Breast epithelium (tissue), 4 donors: Measurements from ENCODE around the gene CDKL1. TPM values are rescaled to one million over a fixed set of nuclear protein-coding genes. Genes with fewer than 3 reads are reported as not detected.
A peak's percentile ranks its signal among the peaks of the same experiment; 100 is the strongest.

Experiments used
- DNase-seq, 2 donors: peaks; one replicate each; pipeline ENCODE4 v3.0.0-alpha.2; 2019; ENCODE audit warnings: low spot score in 2 of 2
- H3K27ac ChIP-seq, 2 donors: fragments of 200-600 bp; sonication (generic) in 1 of 2; one replicate each; pipeline ENCODE4 v1.5.1; 2016 to 2019; ENCODE audit warnings: mild to moderate bottlenecking in 1 of 2
- H3K27me3 ChIP-seq, 2 donors: fragments of 200-600 bp; sonication (generic) in 1 of 2; one replicate each; pipeline versions ENCODE4 v1.5.1 to v1.6.0; 2017 to 2019; ENCODE audit warnings: control low read depth in 1 of 2, mild to moderate bottlenecking in 1 of 2
- H3K36me3 ChIP-seq: fragments of 200-600 bp; one replicate; pipeline ENCODE4 v1.5.1; 2019
- H3K4me1 ChIP-seq, 2 donors: fragments of 200-600 bp; sonication (generic); one replicate each; pipeline ENCODE4 v1.5.1; 2016 to 2019; ENCODE audit warnings: control low read depth in 1 of 2
- H3K4me3 ChIP-seq, 3 donors: fragments of 200-600 bp; sonication (generic); 1 replicate in 2 of 3; 2 replicates in 1 of 3; pipeline ENCODE4 v1.5.1; 2016 to 2019; ENCODE audit warnings: mild to moderate bottlenecking in 3 of 3, moderate library complexity in 2 of 3
- H3K9me3 ChIP-seq, 2 donors: fragments of 200-600 bp; sonication (generic) in 1 of 2; one replicate each; pipeline ENCODE4 v1.5.1; 2016 to 2019; ENCODE audit warnings: control low read depth in 1 of 2
- POLR2A ChIP-seq: fragments of 450-650 bp; IDR thresholded peaks from one replicate; pipeline ENCODE4 v1.6.1; 2016; ENCODE audit warnings: antibody characterized with exemption, mild to moderate bottlenecking, moderate library complexity
- POLR2AphosphoS5 ChIP-seq, 3 donors: sonication (generic); formaldehyde crosslinking; IDR thresholded peaks; one replicate each; pipeline ENCODE4 v1.6.1; 2017; ENCODE audit warnings: antibody characterized with exemption in 3 of 3
- intact Hi-C: fragments of 100-400 bp; cut with DNase I; formaldehyde crosslinking; loops from one replicate; pipeline ENCODE4 v1.15.1; 2023; ENCODE audit warnings: low total_unique reads
- total RNA-seq, 3 donors: library from RNA; depleted of rRNA; stranded (reverse); fragments of >200 nt; gene quantifications; one replicate each; pipeline ENCODE4 v1.1.0, GENCODE V29; 2016
- TF ChIP-seq, protein P1 (sequence below), 3 donors: fragments of 450-650 bp; IDR thresholded peaks; one replicate each; pipeline ENCODE4 v1.5.1; 2016 to 2017; ENCODE audit warnings: antibody characterized with exemption in 3 of 3, mild to moderate bottlenecking in 3 of 3, moderate library complexity in 3 of 3

CDKL1 gene
- total RNA-seq, 3 donors from 2014 or later = 9.2 to 23.4 (median 10.5) TPM

DNA sequence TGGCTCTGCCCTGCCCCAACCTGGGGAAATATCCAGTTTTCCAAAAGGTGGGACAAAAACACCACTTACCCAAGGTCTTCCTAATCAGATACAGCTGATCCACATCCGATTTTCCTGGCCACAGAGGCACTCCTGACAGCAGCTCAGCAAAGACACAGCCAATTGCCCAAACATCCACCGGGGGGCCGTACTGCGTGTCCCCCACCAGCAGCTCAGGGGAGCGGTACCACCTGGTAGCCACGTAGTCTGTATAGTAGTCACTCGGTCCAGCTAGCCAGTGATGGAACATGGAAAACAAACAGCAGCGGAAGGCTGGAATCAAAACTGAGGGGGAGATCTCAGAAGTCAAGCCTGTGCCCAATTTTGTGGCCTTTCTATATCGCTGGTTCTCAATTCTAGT is 55.7 kb downstream of the CDKL1 start:
- Histone ChIP-seq H3K4me3 (no peak overlapping the region), H3K36me3 (no peaks in the 10 kb centered on the region), H3K4me1 (no peaks in the 10 kb centered on the region), H3K9me3 (no peaks in the 10 kb centered on the region), H3K27ac (peak overlapping the region in 1 of 2 donors; percentile 64), H3K27me3 (no peaks in the 10 kb centered on the region)
- TF ChIP-seq, protein P1, sequence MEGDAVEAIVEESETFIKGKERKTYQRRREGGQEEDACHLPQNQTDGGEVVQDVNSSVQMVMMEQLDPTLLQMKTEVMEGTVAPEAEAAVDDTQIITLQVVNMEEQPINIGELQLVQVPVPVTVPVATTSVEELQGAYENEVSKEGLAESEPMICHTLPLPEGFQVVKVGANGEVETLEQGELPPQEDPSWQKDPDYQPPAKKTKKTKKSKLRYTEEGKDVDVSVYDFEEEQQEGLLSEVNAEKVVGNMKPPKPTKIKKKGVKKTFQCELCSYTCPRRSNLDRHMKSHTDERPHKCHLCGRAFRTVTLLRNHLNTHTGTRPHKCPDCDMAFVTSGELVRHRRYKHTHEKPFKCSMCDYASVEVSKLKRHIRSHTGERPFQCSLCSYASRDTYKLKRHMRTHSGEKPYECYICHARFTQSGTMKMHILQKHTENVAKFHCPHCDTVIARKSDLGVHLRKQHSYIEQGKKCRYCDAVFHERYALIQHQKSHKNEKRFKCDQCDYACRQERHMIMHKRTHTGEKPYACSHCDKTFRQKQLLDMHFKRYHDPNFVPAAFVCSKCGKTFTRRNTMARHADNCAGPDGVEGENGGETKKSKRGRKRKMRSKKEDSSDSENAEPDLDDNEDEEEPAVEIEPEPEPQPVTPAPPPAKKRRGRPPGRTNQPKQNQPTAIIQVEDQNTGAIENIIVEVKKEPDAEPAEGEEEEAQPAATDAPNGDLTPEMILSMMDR (IDR thresholded peaks at IDR 0.05) = no peak
- TF ChIP-seq POLR2AphosphoS5 (IDR thresholded peaks at IDR 0.05) = no peak
- no peak for TF ChIP-seq POLR2A
- intact Hi-C loops = no loop called here
- DNase-seq = no peak

DNA sequence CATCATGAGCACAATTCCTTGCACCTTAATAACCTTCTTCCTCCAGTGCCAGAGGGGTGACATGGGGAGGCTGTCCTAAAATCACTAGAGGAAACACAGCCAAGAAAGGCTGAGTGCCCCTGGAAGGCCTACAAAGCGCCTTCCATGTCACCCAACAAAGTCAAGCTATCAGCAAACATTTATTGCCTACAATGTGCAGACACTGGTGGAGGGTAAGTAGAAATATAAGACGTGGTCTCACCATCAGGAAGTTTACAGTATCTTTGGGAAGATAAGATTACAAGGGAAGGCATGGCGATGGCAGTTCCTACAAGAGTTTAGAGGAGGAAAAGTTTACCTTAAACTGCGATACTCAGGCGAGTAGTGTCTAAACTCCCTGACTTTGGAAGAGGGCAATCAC is 56.6 kb downstream of the CDKL1 start:
- TF ChIP-seq, protein P1 (IDR thresholded peaks at IDR 0.05) = no peak
- TF ChIP-seq POLR2A (no peak), POLR2AphosphoS5 (IDR thresholded peaks at IDR 0.05) (no peak)
- Histone ChIP-seq H3K9me3 (no peaks in the 10 kb centered on the region), H3K27me3 (no peaks in the 10 kb centered on the region), H3K27ac (no peak overlapping the region), H3K4me1 (no peaks in the 10 kb centered on the region), H3K36me3 (no peaks in the 10 kb centered on the region), H3K4me3 (no peak overlapping the region)
- intact Hi-C loops = no loop called here
- no peak for DNase-seq

DNA sequence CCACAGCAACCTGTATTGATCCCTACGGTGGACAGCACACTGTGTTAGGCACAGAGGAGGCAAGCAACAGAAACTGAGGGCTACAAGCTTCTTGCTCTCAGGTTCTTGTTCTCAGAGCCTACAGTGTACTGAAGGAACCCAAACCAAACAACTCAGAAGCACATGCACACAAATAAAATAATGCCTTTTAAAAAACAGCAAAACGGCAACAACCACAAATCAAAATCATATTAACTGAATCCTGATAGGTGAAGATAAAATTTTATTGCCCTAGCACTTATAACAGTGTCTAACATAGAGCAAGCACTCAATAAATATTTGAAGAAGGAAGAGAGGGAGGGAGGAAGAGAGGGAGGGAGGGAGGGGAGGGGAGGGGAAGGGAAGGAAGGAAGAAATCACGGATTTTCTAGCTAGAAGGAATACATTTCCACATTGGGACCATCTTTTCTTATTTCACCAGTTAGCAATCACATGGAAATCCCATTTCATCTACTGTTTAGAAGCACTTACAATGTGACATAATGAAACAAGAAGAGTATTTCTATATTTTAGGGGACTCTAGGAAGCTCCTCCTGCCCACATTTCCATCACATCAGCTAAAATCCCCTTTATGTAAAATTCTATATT is 57.4 kb downstream of the CDKL1 start:
- Histone ChIP-seq H3K27ac (no peak overlapping the region), H3K27me3 (no peaks in the 10 kb centered on the region), H3K36me3 (no peaks in the 10 kb centered on the region), H3K4me3 (no peak overlapping the region), H3K9me3 (no peaks in the 10 kb centered on the region), H3K4me1 (no peaks in the 10 kb centered on the region)
- DNase-seq = no peak
- TF ChIP-seq, protein P1 (IDR thresholded peaks at IDR 0.05) = no peak
- TF ChIP-seq POLR2AphosphoS5 (IDR thresholded peaks at IDR 0.05) (no peak), POLR2A (no peak)
- intact Hi-C loops = no loop called here

DNA sequence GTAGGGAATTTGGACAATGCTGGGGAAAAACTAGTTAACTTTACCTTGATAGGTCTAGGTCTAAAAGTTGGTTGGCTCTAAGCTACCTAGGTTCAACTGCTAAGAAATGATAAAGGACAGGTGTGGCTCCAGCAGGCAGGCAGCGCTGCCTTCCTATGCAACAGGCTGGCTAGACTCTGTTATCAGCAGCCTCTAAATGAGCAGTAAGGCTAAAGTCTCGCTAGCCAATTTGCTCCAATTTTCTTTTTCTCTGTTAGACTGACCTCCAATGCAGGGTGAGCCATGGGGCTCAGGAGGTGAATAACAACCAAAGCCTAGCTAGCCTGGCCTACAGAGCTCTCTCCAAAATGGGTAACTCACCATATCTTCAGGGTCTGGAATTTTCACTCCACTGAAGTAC is 58.1 kb downstream of the CDKL1 start:
- Histone ChIP-seq H3K4me1 (no peaks in the 10 kb centered on the region), H3K27me3 (no peaks in the 10 kb centered on the region), H3K36me3 (no peaks in the 10 kb centered on the region), H3K9me3 (no peaks in the 10 kb centered on the region), H3K4me3 (no peak overlapping the region), H3K27ac (no peak overlapping the region)
- no peak for DNase-seq
- intact Hi-C loops = no loop called here
- TF ChIP-seq, protein P1 (IDR thresholded peaks at IDR 0.05) = no peak
- TF ChIP-seq POLR2AphosphoS5 (IDR thresholded peaks at IDR 0.05) (no peak), POLR2A (no peak)

DNA sequence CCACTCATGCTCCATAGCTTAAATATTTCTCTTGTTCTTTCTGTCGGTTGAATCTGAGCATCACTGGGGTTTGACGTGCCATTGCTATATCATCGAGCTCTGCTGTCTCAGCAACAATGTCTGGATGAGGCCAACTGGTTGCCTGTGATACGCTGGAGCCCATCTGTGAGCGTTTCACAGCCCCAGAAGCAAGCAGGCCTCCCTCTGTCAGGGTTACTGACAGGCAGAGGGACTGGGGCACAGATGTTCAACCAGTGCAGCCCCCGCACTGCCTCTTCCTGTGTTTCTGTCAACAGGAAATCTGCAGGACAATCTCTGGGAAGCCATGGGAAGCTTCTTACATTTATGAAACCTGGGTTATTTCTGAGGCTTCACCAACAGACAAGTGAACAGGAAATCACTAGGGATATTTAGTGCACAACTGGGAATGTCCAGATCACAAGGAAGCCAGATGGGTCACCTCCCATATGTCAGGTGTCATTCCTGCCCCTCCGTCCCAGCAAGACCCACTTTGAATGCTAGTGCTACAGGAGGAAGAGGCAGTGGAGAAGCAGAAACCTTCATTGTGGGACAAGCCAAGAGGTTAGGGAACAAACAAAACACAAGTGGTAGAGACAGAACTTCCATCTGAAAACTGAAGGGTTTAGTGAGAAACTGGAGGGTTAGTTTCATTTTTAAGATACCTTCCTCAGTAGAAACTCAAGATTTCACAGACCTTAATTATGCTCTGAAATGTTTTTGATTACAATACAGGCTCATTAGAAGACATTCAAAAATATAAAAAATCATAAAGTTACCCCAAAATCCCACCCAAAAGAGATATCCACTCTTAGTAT is 60.5 kb downstream of the CDKL1 start:
- H3K27me3 ChIP-seq = no peaks in the 10 kb centered on the region
- intact Hi-C loops = no loop called here
- H3K27ac ChIP-seq = peak overlapping the region; percentile 71 to 78
- H3K36me3 ChIP-seq = no peaks in the 10 kb centered on the region
- DNase-seq = no peak
- TF ChIP-seq, protein P1 (IDR thresholded peaks at IDR 0.05) = no peak
- TF ChIP-seq POLR2A (no peak), POLR2AphosphoS5 (IDR thresholded peaks at IDR 0.05) (peak in 1 of 3 donors; percentile 8)
- peak overlapping the region in 1 of 3 donors; percentile 19 for H3K4me3 ChIP-seq
- H3K4me1 ChIP-seq = no peaks in the 10 kb centered on the region
- H3K9me3 ChIP-seq = no peaks in the 10 kb centered on the region
